Activated T-cell treated with anti-CD3 and anti-CD28 coated beads, Interleukin-2, amount 50 U/mL, for 24 hours (primary cell): Measurements from ENCODE around the gene TPPP3.
A peak's percentile ranks its signal among the peaks of the same experiment; 100 is the strongest.

ENCODE experiments used
- DNase-seq: peaks from one replicate; pipeline ENCODE4 v3.0.0-alpha.2; 2020
- H3K27ac Mint-ChIP-seq: 2 replicates; pipeline ENCODE4 v1.8.0; 2020; ENCODE audit warnings: mild to moderate bottlenecking, mixed read lengths
- H3K27me3 Mint-ChIP-seq: 2 replicates; pipeline ENCODE4 v1.8.0; 2020; ENCODE audit warnings: mixed read lengths
- H3K36me3 Mint-ChIP-seq: 2 replicates; pipeline ENCODE4 v1.8.0; 2020; ENCODE audit warnings: low read depth, mixed read lengths
- H3K4me1 Mint-ChIP-seq: 2 replicates; pipeline ENCODE4 v1.8.0; 2020; ENCODE audit warnings: low read depth, mixed read lengths
- H3K4me3 Mint-ChIP-seq: 2 replicates; pipeline ENCODE4 v1.8.0; 2020; ENCODE audit warnings: mild to moderate bottlenecking, moderate library complexity, mixed read lengths
- H3K9me3 Mint-ChIP-seq: 2 replicates; pipeline ENCODE4 v1.8.0; 2020; ENCODE audit warnings: mixed read lengths

TPPP3 gene

GRCh38 chr16:67430504-67430976 is 37.2 kb upstream of the TPPP3 start:
- Mint-ChIP-seq H3K9me3 (no peaks in the 10 kb centered on the region), H3K4me3 (peak overlapping the region; percentile 79), H3K4me1 (peaks cover 13% of the 10 kb centered on the region), H3K36me3 (no peaks in the 10 kb centered on the region), H3K27me3 (peaks cover 46% of the 10 kb centered on the region), H3K27ac (peak overlapping the region; percentile 45)
- peak; percentile 72 for DNase-seq

DNA sequence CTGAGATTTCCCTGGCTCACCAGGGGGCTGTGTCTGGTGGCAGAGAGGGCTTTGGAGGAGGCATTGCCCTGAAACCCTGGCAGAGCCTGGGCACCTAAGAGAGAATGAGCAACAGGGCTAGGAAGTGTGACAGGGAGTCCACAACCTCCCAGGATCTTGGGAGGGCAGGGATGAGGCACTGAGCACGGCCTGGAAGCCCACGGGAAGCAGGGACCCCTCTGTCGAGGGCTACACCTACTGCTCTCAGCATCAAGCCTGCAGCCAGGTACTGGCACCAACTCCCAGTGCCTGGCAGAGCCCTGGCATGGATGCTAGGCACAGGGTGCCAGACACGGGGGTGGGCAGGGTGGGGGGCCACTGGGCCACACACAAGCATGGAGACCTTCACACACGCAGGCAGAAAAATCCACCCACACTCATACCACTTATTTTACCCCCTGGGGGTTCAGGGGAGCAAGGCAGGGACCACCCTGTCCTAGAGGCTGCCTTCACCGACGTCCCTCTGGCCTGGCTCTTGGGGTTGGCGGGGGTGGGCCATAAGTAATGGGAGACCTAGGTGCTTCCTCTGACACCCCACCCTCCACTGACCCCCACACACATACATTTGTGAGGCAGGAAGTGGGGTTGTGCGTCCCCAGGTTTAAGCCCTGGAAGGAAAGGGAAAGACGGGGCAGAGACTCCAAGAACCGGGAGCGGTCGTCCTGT is 36.7 kb upstream of the TPPP3 start:
- Mint-ChIP-seq H3K36me3 (no peaks in the 10 kb centered on the region), H3K9me3 (no peaks in the 10 kb centered on the region), H3K4me1 (peaks cover 13% of the 10 kb centered on the region), H3K4me3 (peak overlapping the region; percentile 79), H3K27ac (peak overlapping the region; percentile 45), H3K27me3 (peaks cover 52% of the 10 kb centered on the region)
- peak; percentile 46 for DNase-seq

DNA sequence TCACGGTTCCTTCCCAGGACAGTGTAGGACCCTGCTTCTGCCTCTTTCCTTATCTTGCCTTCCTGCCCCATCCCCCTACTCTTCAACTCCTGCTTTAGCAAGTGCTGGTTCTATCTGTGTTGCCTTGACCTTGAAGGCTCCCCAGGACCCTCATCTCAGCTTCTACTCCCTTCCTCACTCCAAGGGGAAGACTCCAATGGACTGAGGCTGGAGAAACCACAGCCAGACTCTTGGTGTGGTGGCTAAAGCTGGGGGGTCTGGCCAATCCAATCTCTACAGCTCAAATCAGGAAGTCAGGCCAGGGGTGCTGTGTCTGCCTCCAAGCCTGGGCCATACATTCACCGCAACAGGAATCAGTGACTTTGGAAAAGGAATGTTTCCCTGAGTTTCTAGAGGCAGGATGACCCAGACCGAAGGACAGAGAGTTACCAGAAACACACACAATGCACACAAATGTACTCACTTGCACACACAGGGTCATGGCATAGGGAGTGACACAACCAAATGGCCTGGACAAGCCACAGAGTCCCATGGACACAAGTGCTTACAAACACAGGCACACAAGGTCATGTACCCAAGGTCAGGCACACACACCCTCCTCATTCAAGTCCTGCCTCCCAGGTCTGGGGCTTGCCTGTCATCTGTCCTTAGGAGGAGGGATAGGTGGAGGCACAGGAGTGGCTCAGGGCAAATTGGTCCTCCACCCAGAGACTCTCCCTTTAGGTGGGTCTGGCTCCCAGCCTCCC is 35.9 kb upstream of the TPPP3 start:
- Mint-ChIP-seq H3K27ac (no peak overlapping the region), H3K4me3 (peak overlapping the region; percentile 55), H3K4me1 (peaks cover 13% of the 10 kb centered on the region), H3K27me3 (peaks cover 57% of the 10 kb centered on the region), H3K9me3 (no peaks in the 10 kb centered on the region), H3K36me3 (no peaks in the 10 kb centered on the region)
- no peak for DNase-seq

DNA sequence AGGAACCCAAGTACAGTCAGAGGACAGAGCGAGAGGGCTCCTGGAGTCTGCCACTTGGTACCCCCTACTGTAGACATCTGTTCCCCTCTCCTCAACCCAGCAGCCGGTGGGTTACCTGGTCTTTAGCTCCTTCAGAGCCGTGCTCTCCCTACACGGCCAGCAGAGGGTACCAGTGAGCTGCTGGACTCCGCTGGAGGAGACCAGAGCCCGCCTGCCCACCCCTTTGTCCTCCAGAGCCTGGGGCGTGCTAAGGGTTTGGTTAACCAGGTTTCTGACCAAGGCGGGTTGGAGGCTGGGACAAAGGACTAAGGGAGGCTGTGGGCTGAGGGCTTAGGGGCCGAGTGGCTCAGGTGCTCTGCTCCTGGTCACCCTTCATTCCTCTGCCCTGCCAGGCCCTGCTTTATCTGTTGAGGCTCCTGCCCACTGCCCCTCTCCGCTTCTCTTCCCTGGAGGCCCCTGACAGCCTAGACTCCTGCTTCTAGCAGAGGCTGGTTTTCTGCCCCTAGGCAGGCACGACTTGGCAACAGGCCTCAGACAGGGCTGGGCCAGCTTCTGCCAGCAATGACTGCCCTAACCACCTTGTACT is 34.9 kb upstream of the TPPP3 start:
- no peak overlapping the region for H3K27ac Mint-ChIP-seq
- peaks cover 62% of the 10 kb centered on the region for H3K27me3 Mint-ChIP-seq
- peak; percentile 73 for DNase-seq
- peaks cover 13% of the 10 kb centered on the region for H3K4me1 Mint-ChIP-seq
- H3K4me3 Mint-ChIP-seq: no peak overlapping the region
- H3K9me3 Mint-ChIP-seq: no peaks in the 10 kb centered on the region
- no peaks in the 10 kb centered on the region for H3K36me3 Mint-ChIP-seq

DNA sequence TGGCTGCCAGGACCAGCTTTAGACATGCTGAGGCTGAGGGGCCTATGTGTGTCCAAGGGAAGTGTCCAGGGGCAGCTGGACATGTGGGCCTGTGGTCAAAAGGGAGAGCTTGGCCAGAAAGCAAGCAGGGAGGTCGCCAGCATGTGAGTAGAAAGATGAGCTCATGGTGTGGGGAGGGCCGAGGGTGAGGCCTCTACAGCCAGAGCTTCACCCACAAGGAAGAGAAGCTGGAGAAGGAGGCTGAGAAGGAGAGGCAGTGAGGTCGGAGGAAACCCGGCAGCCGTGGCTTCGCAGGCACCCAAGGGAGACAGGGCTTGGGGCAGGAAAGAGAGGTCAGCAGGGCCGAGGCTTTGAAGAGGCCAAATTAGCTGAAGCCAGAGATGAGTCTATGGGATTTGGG is 33.7 kb upstream of the TPPP3 start:
- no peaks in the 10 kb centered on the region for H3K36me3 Mint-ChIP-seq
- H3K4me1 Mint-ChIP-seq: peaks cover 9% of the 10 kb centered on the region
- no peak overlapping the region for H3K4me3 Mint-ChIP-seq
- no peak overlapping the region for H3K27ac Mint-ChIP-seq
- no peaks in the 10 kb centered on the region for H3K9me3 Mint-ChIP-seq
- peaks cover 64% of the 10 kb centered on the region for H3K27me3 Mint-ChIP-seq
- DNase-seq: no peak

- Mint-ChIP-seq H3K4me3 (no peak overlapping the region), H3K27ac (no peak overlapping the region), H3K36me3 (no peaks in the 10 kb centered on the region), H3K27me3 (peaks cover 59% of the 10 kb centered on the region), H3K4me1 (peaks cover 6% of the 10 kb centered on the region), H3K9me3 (no peaks in the 10 kb centered on the region)
- DNase-seq: no peak
Observed at GRCh38 chr16:67426022-67426421, 32.7 kb upstream of the TPPP3 start.

DNA sequence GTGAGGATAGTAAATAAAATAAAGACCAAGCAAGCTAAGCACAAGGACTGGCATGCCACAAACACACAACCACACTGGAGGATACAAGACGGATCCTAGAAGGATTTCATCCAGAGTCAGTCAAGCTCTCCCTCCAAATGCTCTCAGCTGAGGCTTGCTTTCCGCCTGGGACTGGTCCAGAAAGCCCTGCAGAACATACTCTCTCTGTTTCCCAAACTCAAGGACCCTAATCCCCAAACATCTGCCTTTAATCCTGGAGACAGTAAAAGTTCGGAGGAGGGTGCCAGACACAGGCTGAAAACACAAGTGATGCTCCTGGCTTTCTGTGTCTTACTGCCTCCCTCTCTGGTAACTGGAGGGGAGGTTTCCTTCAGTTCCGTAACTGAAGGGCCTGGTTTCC is 32.3 kb upstream of the TPPP3 start:
- no peaks in the 10 kb centered on the region for H3K36me3 Mint-ChIP-seq
- no peak for DNase-seq
- H3K4me1 Mint-ChIP-seq: peaks cover 6% of the 10 kb centered on the region
- no peak overlapping the region for H3K27ac Mint-ChIP-seq
- no peaks in the 10 kb centered on the region for H3K9me3 Mint-ChIP-seq
- H3K4me3 Mint-ChIP-seq: no peak overlapping the region
- peaks cover 59% of the 10 kb centered on the region for H3K27me3 Mint-ChIP-seq

DNA sequence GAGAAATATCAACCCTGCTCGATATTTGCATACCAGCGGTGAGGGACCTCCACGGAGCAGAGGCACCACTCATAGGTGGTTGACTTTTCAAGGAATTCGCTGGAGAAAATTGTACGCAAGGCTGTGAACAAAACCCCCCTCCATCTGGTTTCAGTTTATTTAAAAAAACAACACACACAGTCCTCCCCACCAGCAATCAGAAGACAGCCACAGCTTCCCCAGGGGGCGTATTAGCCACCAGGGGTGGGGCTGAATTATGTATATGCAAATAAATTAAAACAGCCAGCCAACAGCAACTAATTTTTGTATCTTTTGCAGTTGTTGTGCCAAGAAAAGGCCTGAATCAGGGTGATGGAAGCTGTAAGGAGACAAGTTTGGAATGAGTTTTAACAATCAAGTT is 31.8 kb upstream of the TPPP3 start:
- Mint-ChIP-seq H3K36me3 (no peaks in the 10 kb centered on the region), H3K27ac (no peak overlapping the region), H3K4me1 (peaks cover 2% of the 10 kb centered on the region), H3K9me3 (no peaks in the 10 kb centered on the region), H3K27me3 (peaks cover 55% of the 10 kb centered on the region), H3K4me3 (no peak overlapping the region)
- no peak for DNase-seq

DNA sequence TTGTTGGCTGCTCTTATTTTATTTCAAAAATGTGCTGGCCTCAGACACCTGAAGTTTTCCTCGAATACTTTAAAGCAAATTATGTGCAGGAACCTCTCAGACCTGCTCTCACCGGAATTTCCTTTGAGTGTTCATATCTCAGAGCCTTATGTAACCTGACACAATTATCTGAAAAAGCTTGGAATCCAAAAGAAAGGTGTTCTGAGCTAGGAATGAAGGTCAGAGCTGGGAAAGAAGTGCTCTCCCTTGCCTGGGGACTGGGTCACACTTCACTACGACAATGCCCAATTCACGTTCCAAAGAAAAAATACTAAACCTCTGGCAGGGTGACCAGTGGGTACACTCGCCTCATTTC is 30.9 kb upstream of the TPPP3 start:
- Mint-ChIP-seq H3K27ac (no peak overlapping the region), H3K27me3 (peaks cover 52% of the 10 kb centered on the region), H3K4me3 (no peak overlapping the region), H3K4me1 (no peaks in the 10 kb centered on the region), H3K9me3 (no peaks in the 10 kb centered on the region), H3K36me3 (no peaks in the 10 kb centered on the region)
- no peak for DNase-seq

DNA sequence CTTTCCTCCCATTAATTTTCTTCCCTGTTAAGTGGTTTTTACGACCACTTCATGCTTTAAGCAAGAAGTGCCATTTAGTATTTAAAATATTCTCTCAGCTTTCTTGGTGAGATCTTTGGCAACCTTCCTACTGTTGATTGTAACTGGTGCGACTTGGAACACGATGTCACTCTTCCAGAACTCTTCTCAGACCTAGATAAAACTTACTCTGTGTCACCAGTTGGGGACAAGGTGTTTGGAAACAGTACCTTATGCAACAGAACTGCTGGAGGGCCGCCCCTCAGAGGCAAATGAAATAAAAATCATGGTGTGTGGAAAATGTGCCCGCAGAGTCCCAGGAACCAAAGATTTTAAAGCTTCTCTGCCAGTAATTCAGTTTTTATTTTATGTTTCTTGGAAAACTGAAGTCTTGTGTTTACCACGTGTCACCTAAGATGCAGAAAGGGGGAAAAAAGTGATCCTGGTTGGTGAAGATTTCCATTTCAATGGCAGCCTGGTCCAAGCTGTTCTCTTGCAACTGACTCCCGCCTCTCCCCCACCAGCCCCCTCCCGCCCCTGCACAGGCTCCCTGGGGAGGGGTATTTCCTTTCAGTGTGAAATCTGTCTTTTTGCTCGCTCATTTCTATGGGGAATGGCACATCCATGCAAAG is 30.4 kb upstream of the TPPP3 start:
- no peaks in the 10 kb centered on the region for H3K4me1 Mint-ChIP-seq
- peaks cover 48% of the 10 kb centered on the region for H3K27me3 Mint-ChIP-seq
- H3K27ac Mint-ChIP-seq: no peak overlapping the region
- no peaks in the 10 kb centered on the region for H3K9me3 Mint-ChIP-seq
- no peaks in the 10 kb centered on the region for H3K36me3 Mint-ChIP-seq
- no peak for DNase-seq
- no peak overlapping the region for H3K4me3 Mint-ChIP-seq

DNA sequence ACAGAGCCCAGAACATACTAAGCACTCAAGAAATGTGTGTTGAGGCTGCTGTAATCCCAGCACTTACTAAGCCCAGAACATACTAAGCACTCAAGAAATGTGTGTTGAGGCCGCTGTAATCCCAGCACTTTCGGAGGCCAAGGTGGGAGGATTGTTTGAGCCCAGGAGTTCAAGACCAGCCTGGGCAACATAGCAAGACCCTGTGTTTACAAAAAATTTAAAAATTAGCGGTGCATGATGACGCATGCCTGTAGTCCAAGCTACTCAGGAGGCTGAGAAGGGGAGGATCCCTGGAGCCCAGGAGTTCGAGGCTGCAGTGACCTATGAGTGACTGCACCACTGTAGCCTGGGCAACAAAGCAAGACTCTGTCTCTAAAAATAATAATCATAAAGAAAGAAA is 29.7 kb upstream of the TPPP3 start:
- Mint-ChIP-seq H3K27me3 (peaks cover 47% of the 10 kb centered on the region), H3K27ac (no peak overlapping the region), H3K4me3 (no peak overlapping the region), H3K36me3 (no peaks in the 10 kb centered on the region), H3K4me1 (no peaks in the 10 kb centered on the region), H3K9me3 (no peaks in the 10 kb centered on the region)
- DNase-seq: no peak

DNA sequence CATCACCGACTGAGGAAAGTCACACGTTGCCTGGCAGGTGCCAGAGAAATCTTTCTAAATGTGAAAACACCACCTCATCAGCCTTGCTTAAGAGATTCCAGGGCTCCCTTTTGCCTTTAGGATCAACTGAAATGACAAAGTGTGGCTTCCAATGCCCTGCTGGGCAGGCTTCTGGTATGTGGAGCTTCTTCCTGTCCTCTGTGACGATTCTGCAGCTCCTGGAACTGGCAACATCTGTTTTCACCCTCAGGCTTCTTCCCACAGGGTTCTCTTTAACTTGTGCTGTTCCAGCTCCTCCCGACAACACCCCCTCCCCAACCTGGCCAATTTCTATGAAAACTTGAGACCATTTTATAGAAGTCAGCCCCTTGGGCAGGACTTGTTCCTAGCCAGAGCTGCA is 27.7 kb upstream of the TPPP3 start:
- peaks cover 50% of the 10 kb centered on the region for H3K27me3 Mint-ChIP-seq

GRCh38 chr16:67419931-67420330 is 26.6 kb upstream of the TPPP3 start:
- Mint-ChIP-seq H3K27ac (no peak overlapping the region), H3K27me3 (peaks cover 51% of the 10 kb centered on the region), H3K9me3 (no peaks in the 10 kb centered on the region), H3K4me1 (peaks cover 7% of the 10 kb centered on the region), H3K4me3 (no peak overlapping the region), H3K36me3 (no peaks in the 10 kb centered on the region)
- DNase-seq: no peak

More for the DNA sequence above, 27.7 kb upstream of the TPPP3 start:
- no peak overlapping the region for H3K27ac Mint-ChIP-seq
- H3K9me3 Mint-ChIP-seq: no peaks in the 10 kb centered on the region
- DNase-seq: no peak
- H3K36me3 Mint-ChIP-seq: no peaks in the 10 kb centered on the region
- peaks cover 4% of the 10 kb centered on the region for H3K4me1 Mint-ChIP-seq
- H3K4me3 Mint-ChIP-seq: no peak overlapping the region

DNA sequence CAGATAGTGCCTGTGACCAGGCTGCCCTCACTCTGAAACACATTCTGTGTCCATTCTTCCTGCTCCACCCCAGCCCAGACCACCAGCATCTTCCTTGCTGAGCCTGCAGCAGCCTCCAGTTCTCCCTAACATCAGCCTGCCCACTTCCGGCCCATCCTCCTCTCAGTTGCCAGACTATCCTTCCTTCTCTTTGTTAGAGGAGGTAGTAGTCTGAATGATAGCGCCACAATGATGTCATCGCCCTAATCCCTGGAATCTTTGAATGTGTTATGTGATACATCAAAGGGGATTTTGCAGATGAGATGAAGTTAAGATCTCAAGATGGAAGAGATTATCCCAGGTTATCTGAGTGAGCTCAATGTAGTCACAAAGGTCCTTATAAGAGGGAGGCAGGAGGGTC is 26.2 kb upstream of the TPPP3 start:
- H3K36me3 Mint-ChIP-seq: no peaks in the 10 kb centered on the region
- DNase-seq: no peak
- H3K4me1 Mint-ChIP-seq: peaks cover 7% of the 10 kb centered on the region
- no peak overlapping the region for H3K4me3 Mint-ChIP-seq
- no peaks in the 10 kb centered on the region for H3K9me3 Mint-ChIP-seq
- no peak overlapping the region for H3K27ac Mint-ChIP-seq
- peaks cover 51% of the 10 kb centered on the region for H3K27me3 Mint-ChIP-seq
